ENCODE measurements around the gene PPP1R9A.

PPP1R9A gene

GRCh38 chr7:95263785-95264362, 356.5 kb downstream of the PPP1R9A start:
- Histone ChIP-seq H2AFZ (ENCODE audit: low read depth, low read length, severe bottlenecking) (no peak overlapping the region), H3K9me2 (replicated peaks; ENCODE audit: insufficient read depth, low read length) (no peaks in the 10 kb centered on the region), H3K27me3 (ENCODE audit: low read length) (no peaks in the 10 kb centered on the region), H3K9me3 (ENCODE audit: insufficient read depth, low read length) (no peaks in the 10 kb centered on the region), H4K20me1 (ENCODE audit: low read depth, low read length) (no peaks in the 10 kb centered on the region), H3K9ac (ENCODE audit: low read length) (no peak overlapping the region), H3K4me3 (ENCODE audit: insufficient read depth, low read length, poor library complexity, severe bottlenecking) (no peak overlapping the region), H3K4me2 (ENCODE audit: low read depth, low read length, poor library complexity, severe bottlenecking) (no peak overlapping the region), H3K79me2 (ENCODE audit: insufficient read depth, low read length) (no peaks in the 10 kb centered on the region), H3K27ac (ENCODE audit: low read depth, low read length) (no peak overlapping the region), H3K36me3 (ENCODE audit: low read length) (no peaks in the 10 kb centered on the region), H3F3A (ENCODE audit: insufficient read depth) (no peaks in the 10 kb centered on the region)
- no peak for TF ChIP-seq CTCF (IDR thresholded peaks at IDR 0.05; ENCODE audit: insufficient read depth, low read length, poor library complexity, severe bottlenecking)
- TF ChIP-seq EZH2phosphoT487 (conservative IDR thresholded peaks at IDR 0.05; ENCODE audit: low read length) = no peak

GRCh38 chr7:95264363-95264891, 357.0 kb downstream of the PPP1R9A start:
- Histone ChIP-seq H3K79me2 (ENCODE audit: insufficient read depth, low read length) (no peaks in the 10 kb centered on the region), H4K20me1 (ENCODE audit: low read depth, low read length) (no peaks in the 10 kb centered on the region), H2AFZ (ENCODE audit: low read depth, low read length, severe bottlenecking) (no peak overlapping the region), H3K4me3 (ENCODE audit: insufficient read depth, low read length, poor library complexity, severe bottlenecking) (no peak overlapping the region), H3F3A (ENCODE audit: insufficient read depth) (no peaks in the 10 kb centered on the region), H3K9me2 (replicated peaks; ENCODE audit: insufficient read depth, low read length) (no peaks in the 10 kb centered on the region), H3K36me3 (ENCODE audit: low read length) (no peaks in the 10 kb centered on the region), H3K27me3 (ENCODE audit: low read length) (no peaks in the 10 kb centered on the region), H3K27ac (ENCODE audit: low read depth, low read length) (no peak overlapping the region), H3K9ac (ENCODE audit: low read length) (no peak overlapping the region), H3K9me3 (ENCODE audit: insufficient read depth, low read length) (no peaks in the 10 kb centered on the region), H3K4me2 (ENCODE audit: low read depth, low read length, poor library complexity, severe bottlenecking) (no peak overlapping the region)
- TF ChIP-seq EZH2phosphoT487 (conservative IDR thresholded peaks at IDR 0.05; ENCODE audit: low read length) (no peak), CTCF (IDR thresholded peaks at IDR 0.05; ENCODE audit: insufficient read depth, low read length, poor library complexity, severe bottlenecking) (no peak)

GRCh38 chr7:95265634-95266033, 358.2 kb downstream of the PPP1R9A start:
- Histone ChIP-seq H3F3A (ENCODE audit: insufficient read depth) (no peaks in the 10 kb centered on the region), H3K9me2 (replicated peaks; ENCODE audit: insufficient read depth, low read length) (no peaks in the 10 kb centered on the region), H3K4me2 (ENCODE audit: low read depth, low read length, poor library complexity, severe bottlenecking) (no peak overlapping the region), H3K36me3 (ENCODE audit: low read length) (no peaks in the 10 kb centered on the region), H3K9ac (ENCODE audit: low read length) (no peak overlapping the region), H3K27ac (ENCODE audit: low read depth, low read length) (no peak overlapping the region), H3K27me3 (ENCODE audit: low read length) (no peaks in the 10 kb centered on the region), H3K4me3 (ENCODE audit: insufficient read depth, low read length, poor library complexity, severe bottlenecking) (no peak overlapping the region), H4K20me1 (ENCODE audit: low read depth, low read length) (no peaks in the 10 kb centered on the region), H3K79me2 (ENCODE audit: insufficient read depth, low read length) (no peaks in the 10 kb centered on the region), H2AFZ (ENCODE audit: low read depth, low read length, severe bottlenecking) (no peak overlapping the region), H3K9me3 (ENCODE audit: insufficient read depth, low read length) (no peaks in the 10 kb centered on the region)
- TF ChIP-seq EZH2phosphoT487 (conservative IDR thresholded peaks at IDR 0.05; ENCODE audit: low read length) (no peak), CTCF (IDR thresholded peaks at IDR 0.05; ENCODE audit: insufficient read depth, low read length, poor library complexity, severe bottlenecking) (no peak)

Data from SU-DHL-6 (cell line).